ENCODE measurements around the gene RANBP17.
A peak's percentile ranks its signal among the peaks of the same experiment; 100 is the strongest.
"Not testable (repeated sequence)": the region's sequence is repeated elsewhere in the genome, so short reads cannot be mapped to it uniquely, and the experiment has no call there.

Gene RANBP17

DNA sequence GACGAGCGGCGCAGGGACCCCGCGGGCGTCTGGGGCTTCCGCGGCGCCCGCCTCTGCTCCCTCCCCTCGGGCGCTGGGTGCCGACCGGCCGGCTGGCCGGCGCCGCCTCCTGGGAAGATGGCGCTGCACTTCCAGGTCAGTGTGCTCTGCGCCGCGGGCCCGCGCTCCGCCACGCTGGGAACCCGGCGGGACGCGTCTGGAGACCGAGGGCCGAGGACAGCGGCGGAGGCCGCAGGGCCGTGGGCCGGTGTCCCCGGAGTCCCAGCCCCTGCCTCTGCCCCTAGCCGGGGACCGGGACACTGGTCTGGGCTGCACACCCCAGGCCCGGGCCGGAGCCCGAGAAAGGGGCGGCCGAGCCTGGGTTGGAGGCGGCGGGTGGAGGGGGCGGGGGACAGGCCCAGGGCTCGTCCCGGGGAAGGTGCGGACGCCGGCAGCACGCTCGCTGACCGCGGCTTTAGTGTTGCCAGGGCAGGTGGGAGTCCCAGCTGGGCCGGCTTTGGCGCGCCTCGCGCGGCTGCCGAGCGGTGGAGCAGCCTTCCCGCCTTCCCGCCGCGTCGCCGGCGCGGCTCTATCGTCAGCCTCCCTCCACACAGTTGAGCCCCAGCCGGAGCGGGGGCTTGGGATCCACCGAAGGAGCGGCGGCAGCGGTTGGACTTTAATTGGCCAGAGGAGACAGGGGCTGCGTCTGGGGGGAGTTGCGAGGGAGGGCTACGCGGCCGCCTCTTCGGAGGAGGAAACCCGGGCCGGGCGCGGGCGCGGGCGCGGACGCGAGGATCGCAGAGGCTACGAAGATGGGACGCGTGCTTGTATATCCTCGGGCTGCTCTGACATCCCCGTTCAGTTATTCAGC, at the start of gene RANBP17:
Gene RANBP17, plus strand, starts transcription at position 102 of the 850 bp plus-strand sequence.
- DNase-seq (ENCODE audit: low read depth) = peak; percentile 87

DNA sequence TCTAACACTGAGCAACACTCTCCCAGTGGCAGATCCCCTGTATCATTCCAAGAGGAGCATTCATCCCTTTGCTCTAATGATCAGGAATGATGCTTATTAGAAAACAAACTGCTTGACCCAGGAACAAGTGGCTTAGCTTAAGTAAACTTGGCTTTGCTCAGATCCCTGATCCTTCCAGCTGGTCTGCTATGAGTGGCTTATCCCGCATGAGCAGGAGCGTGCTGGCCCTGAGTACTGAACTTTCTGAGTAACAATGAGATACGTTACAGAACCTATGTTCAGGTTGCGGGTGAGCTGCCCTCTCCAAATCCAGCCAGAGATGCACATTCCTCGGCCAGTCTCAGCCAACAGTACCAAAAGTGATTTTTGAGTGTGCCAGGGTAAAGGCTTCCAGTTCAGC, 48.6 kb upstream of the RANBP17 start:
- no peak for DNase-seq (ENCODE audit: low read depth)

DNA sequence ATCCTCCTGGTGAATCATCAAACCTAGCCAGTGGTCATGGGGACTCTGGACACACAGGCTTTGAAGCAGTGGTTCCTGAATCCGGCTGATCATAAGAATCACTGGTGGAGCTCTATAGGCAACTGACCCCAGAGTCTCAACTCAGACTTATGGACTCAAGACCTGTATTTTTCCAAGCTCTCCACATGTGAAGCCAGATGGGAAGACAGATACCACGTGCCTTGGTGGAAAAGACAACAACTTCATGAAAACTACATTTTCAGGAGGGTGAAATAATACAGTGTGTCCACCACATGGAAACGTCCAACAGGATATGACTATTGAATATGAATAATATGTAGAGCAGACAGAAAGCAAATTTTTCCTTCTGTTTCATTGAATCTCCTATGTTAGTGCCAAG, 44.6 kb upstream of the RANBP17 start:
- peak; percentile 13 for DNase-seq (ENCODE audit: low read depth)

GRCh38 chr5:170818232-170818631, 43.6 kb upstream of the RANBP17 start:
- DNase-seq (ENCODE audit: low read depth) = peak; percentile 23

DNA sequence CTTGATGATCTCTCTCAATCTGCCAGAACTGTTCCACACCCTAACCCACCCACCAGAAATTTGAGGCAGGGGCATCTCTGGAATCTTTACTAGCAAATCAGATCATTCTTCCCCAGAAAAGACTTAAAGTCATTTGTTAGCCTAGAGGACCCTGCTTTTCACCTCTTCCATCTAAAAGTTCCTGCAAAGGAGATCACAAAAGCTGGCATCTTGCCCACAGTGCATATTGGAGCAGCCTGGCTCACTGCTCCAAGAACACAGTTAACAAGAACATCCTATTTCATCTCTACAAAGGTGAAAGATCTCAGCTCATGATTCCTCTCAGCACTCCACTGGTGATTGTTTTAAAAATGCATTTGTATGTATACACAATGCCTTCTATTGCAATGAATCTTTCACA, 42.0 kb upstream of the RANBP17 start:
- no peak for DNase-seq (ENCODE audit: low read depth)

GRCh38 chr5:170821257-170821800, 40.5 kb upstream of the RANBP17 start:
- no peak for DNase-seq (ENCODE audit: low read depth)

DNA sequence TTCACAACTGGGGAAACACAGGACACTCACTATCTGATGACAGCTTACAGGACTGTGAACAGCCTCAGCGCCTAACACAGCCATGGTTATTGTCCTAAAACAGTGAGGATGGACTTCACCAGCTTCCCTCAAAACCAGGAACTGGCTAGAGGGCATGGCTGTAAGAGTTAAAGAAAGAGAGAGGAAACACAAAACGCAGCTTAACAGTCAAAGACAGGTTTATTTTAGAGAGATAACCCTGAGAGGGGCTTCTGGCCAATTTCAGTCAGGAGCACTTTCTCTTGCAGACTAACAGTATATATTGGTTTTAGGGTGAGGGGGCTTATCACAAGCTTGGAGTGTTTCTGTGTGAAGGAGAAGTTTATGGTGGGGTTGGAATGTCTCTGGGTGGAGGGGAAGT, 35.7 kb upstream of the RANBP17 start:
- DNase-seq (ENCODE audit: low read depth) = no peak

DNA sequence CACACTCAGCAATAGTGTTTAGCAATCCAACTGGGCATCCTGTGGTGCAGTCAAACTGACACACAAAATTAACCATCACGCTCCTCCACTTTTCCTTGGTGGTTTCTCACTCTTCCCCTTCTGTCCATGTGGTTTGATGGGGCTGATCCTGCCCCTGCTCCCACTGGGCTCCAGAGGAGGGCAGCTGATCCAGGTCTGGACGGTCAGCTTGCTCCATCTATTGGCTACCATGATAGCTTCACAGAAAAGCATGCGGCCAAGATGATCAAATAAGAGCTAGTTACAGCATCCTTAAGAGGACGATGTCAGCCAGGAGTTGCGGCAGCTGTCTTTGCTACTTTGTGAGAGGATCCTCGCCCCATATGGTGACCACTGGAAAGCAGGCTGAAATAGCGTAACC, 29.6 kb upstream of the RANBP17 start:
- DNase-seq (ENCODE audit: low read depth) = no peak

DNA sequence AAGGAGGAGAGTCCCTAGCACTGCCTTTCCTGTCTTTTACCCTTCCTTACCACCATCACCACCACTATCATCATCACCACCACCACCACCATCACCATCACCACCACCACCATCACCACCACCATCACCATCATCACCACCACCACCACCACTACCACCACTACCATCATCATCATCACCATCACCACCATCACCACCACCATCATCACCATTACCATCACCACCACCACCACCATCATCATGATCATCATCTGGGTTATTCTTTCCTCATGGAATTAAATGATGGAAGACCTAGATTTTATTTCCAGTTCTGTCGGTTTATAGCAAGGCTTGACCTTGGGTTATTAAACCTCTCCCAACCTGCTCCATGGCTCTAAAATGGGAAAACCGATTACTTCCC, 27.8 kb upstream of the RANBP17 start:
- DNase-seq (ENCODE audit: low read depth) = not testable (repeated sequence)

DNA sequence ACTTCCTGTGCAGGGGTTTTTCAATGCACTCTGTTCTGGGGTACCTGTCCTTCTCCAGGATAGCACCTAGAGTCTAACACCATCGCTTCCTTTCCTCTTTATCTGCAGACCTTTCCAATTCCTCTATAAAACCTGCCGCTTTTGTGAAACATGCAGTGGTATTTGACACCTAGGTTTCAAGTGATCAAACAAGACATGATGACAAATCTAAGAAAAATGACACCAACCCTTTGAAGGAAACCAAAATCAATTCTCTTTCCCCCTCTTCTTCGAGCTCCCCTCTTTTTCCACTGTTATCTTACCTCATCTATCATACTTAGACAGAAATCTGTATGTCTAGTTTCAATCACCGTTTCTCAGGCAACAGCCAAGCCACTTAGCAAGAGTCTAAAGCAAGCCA, 25.6 kb upstream of the RANBP17 start:
- DNase-seq (ENCODE audit: low read depth) = no peak

DNA sequence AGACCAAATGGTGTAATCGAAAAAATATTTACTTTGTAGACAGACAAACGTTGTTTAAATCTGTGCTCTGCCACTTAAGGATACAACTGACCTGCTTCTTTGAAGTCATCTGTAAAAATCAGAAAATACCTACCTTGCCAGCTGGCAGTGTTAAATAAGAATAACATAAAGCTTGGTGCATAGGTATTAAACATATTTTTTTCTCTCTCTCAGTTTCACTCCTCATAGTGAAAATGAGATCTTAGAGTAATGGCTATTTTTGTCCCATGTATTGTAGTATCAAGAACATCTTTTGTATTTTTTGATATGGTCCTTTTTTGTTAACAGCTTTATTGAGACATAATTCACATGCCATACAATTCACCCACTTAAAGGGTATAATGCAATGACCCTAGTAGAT, 17.9 kb upstream of the RANBP17 start:
- no peak for DNase-seq (ENCODE audit: low read depth)

DNA sequence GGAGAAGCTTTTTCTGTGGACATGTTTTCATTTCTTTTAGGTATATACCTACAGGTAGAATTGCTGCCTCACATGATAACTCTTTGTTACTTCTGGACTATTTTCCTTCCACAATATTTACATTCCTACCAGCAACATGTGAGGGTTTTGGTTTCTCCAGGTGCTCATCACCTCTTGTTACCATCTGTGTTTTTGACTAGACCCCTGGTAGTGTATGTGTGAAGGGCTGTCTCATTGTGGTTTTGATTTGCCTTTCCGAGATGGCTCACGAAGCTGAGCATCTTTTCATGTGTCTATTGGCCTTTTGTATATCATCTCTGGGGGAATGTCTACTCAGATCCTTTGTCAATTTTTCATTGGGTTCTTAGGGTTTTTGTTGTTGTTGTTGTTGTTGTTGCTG, 17.2 kb upstream of the RANBP17 start:
- DNase-seq (ENCODE audit: low read depth) = no peak

DNA sequence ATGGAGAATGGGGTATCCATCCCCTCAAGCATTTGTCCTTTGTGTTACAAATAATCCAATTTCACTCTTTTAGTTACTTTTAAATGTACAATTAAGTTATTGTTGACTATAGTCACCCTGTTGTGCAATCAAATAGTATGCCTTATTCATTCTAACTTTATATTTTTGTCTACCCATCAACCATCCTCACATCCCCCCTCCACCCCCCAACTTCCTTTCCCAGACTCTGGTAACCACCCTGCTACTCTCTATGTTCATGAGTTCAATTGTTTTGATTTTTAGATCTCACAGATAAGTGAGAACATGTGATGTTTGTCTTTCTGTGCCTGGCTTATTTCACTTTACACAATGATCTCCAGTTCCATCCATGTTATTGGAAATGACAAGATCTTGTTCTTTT, 15.4 kb upstream of the RANBP17 start:
- no peak for DNase-seq (ENCODE audit: low read depth)

GRCh38 chr5:170846846-170847245, 15.0 kb upstream of the RANBP17 start:
- no peak for DNase-seq (ENCODE audit: low read depth)

GRCh38 chr5:170848033-170848432, 13.8 kb upstream of the RANBP17 start:
- DNase-seq (ENCODE audit: low read depth) = peak; percentile 66

- no peak for DNase-seq (ENCODE audit: low read depth)
Measured at GRCh38 chr5:170849374-170849773, 12.4 kb upstream of the RANBP17 start.

DNA sequence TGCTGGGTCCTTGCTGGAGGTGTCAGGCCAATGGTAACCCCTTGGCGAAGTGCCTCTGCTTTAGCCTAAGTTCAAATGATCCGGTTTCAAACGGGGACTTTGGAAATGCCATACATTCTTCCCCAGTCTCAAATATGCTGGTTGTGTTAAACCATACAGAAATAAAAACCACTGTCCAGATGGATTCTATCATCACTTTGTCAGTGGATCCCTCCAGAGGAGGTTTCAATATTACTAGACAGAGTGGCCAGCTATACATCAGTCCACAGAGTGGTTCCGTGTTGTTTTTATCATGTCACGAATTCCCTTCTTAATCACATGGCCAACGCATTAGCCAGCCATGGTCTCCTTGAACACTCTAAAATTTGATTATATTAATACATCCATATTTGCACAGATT, 7.3 kb upstream of the RANBP17 start:
- DNase-seq (ENCODE audit: low read depth) = no peak

GRCh38 chr5:170857066-170857465, 4.8 kb upstream of the RANBP17 start:
- no peak for DNase-seq (ENCODE audit: low read depth)

DNA sequence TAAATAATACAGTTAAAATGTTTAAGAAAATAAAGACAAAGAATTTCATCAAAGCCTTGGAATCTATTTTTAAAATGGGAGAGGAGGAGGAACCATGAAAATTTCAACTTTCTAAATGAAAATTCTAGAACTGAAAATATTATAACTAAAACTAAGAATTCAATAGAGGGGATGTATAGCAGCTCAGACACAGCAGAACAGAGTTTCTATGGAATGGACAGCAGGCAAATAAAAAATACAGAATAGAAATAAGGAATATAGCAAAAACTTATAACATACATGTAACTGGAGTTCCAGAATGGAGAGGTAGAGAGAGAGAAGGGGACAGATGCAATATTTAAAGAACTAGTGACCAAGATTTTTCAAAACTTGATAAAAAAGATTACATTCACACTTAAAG, 1.4 kb upstream of the RANBP17 start:
- DNase-seq (ENCODE audit: low read depth) = no peak

DNA sequence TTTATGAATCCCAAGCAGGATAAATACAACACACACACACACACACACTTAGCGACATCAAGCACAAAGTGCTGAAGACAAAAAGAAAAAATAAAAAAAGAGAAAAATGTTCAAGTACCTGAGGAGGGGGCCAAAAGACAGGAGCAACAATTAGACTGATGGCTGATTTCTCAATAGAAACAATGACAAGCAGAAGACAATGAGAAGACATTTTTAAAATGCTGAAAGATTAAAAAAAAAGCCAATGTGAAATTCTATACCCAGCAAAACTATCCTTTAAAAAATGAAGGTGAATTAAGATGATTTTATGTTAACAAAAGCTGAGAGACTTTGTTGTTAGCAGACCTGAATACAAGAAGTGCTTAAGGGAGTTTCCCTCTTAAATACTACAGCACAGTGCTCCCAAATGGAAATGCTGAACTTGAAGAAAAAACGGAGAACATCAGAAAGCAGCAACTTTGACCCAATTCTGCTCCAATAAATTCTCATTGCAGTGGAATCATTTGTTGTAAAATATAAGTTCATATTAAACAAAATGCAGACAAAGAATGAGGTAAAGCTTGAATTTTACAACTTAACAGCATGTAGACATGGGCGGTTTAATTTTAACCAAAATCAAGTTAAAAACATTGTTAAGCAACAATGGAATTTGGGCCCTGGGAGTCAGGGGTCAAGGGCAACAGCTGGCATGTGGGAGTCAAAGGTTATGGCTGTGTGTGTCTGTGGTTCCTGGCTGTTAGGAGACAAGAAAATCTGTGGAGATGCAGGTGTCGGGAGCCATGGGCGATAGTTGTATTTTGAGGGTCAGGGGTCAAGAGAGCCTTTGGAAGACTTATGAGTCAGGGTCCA, 776 bp upstream of the RANBP17 start:
- DNase-seq (ENCODE audit: low read depth) = peak; percentile 18

DNA sequence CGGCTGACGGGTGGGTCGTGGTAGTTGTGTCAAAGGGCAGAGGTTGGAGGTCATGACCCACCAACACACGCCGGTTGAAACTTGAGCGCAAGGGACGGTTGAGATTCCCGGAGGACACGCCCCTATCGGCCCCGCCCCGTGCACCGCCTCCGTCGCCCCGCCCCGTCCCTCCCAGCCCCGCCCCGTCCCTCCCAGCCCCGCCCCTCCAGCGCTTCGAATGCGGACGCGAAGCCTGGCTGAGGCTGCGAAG, 226 bp upstream of the RANBP17 start:
- DNase-seq (ENCODE audit: low read depth) = no peak

- peak; percentile 49 for DNase-seq (ENCODE audit: low read depth)
Measured at GRCh38 chr5:170863646-170864045, 1.8 kb downstream of the RANBP17 start.

DNA sequence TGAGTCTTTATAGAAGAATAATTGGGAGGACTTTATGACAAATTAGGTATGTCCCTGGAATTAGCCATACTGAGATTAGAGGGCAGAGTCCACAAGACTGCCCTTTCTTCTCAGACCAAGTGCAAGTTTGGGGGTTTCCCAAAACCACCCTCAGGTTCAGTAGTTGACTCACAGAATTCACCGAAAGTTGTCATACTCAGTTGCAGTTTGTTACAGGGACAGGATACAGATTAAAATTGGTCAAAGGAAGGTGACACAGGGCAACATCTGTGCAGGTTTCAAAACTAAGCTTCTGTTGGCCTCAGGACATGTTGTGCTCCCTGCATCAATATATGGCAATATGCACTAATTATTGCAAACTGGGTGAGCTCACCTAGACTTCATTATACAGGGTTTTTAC, 3.8 kb downstream of the RANBP17 start:
- no peak for DNase-seq (ENCODE audit: low read depth)

Measured in ELR (cell line).